ENCODE data around the gene SRC.
A peak's percentile ranks its signal among the peaks of the same experiment; 100 is the strongest.

- TF ChIP-seq EZH2 (IDR thresholded peaks at IDR 0.05; ENCODE audit: low read depth, unreplicated experiment): no peak
- peak in 1 of 2 experiments; percentile 23; a peak in 1 of 4 replicates for TF ChIP-seq CTCF (conservative IDR thresholded peaks at IDR 0.05; ENCODE audit: low read depth in 2 of 2)
- TF ChIP-seq EZH2phosphoT487 (IDR thresholded peaks at IDR 0.05; ENCODE audit: unreplicated experiment): no peak
- TF ChIP-seq NANOG (IDR thresholded peaks at IDR 0.05; ENCODE audit: borderline replicate concordance): no peak
Observed at GRCh38 chr20:37333848-37334318, 12.1 kb upstream of the SRC start.
